ENCODE measurements around the gene RNF150. TPM values are rescaled to one million over a fixed set of nuclear protein-coding genes. Genes with fewer than 3 reads are reported as not detected.
"Not testable (repeated sequence)": the region's sequence is repeated elsewhere in the genome, so short reads cannot be mapped to it uniquely, and the experiment has no call there.

RNF150 gene
- total RNA-seq, 1 experiment from 2014 or later = 4.4 TPM

GRCh38 chr4:140826701-140827027 is 306.6 kb downstream of the RNF150 start:
- Histone ChIP-seq H3K4me1 (ENCODE audit: insufficient read depth, low read length) (no peaks in the 10 kb centered on the region), H3K27me3 (ENCODE audit: insufficient read depth, low read length) (no peaks in the 10 kb centered on the region), H3K27ac (ENCODE audit: insufficient read length, low read depth, low read length) (no peak overlapping the region), H2BK5ac (ENCODE audit: insufficient read length, low read length) (no peak overlapping the region), H4K5ac (ENCODE audit: insufficient read length, low read depth, low read length) (no peak overlapping the region), H3K9me3 (ENCODE audit: control insufficient read depth, low read depth, low read length) (no peaks in the 10 kb centered on the region), H3K4me2 (ENCODE audit: insufficient read depth, insufficient read length, low read length) (no peak overlapping the region), H2BK120ac (ENCODE audit: low read depth, low read length, poor library complexity, severe bottlenecking) (no peak overlapping the region), H3T11ph (ENCODE audit: low read length) (no peak overlapping the region), H3K9ac (ENCODE audit: extremely low read depth, insufficient read length, low read length) (no peak overlapping the region), H3K56ac (ENCODE audit: insufficient read length, low read depth, low read length) (no peak overlapping the region), H3K23me2 (ENCODE audit: insufficient read length, low read depth, low read length, poor library complexity, severe bottlenecking) (no peaks in the 10 kb centered on the region), H3K23ac (ENCODE audit: insufficient read length, low read depth, low read length) (no peak overlapping the region), H3K4ac (ENCODE audit: low read depth, low read length) (no peak overlapping the region), H2AK5ac (ENCODE audit: insufficient read length, low read length) (no peak overlapping the region), H3K79me1 (ENCODE audit: insufficient read depth, low read depth, low read length, poor library complexity, severe bottlenecking) (no peaks in the 10 kb centered on the region), H2BK12ac (ENCODE audit: insufficient read length, low read depth, low read length) (no peak overlapping the region), H4K20me1 (ENCODE audit: control insufficient read depth, insufficient read depth, insufficient read length) (no peaks in the 10 kb centered on the region), H2AFZ (ENCODE audit: low read length) (no peak overlapping the region), H4K91ac (ENCODE audit: insufficient read length, low read depth, low read length) (no peak overlapping the region), H3K79me2 (ENCODE audit: insufficient read depth, low read length) (no peaks in the 10 kb centered on the region), H2BK20ac (ENCODE audit: low read depth, low read length, poor library complexity, severe bottlenecking) (no peak overlapping the region), H3K18ac (ENCODE audit: insufficient read length, low read depth, low read length) (no peak overlapping the region), H4K8ac (replicated peaks; ENCODE audit: insufficient read length, low read depth, low read length) (no peak overlapping the region), H2BK15ac (ENCODE audit: low read depth, low read length) (no peak overlapping the region), H3K14ac (ENCODE audit: insufficient read depth, low read length) (no peak overlapping the region)
- Mint-ChIP-seq H3K27ac (no peak overlapping the region), H3K4me3 (no peak overlapping the region), H3K36me3 (ENCODE audit: insufficient read depth in 1 of 3, low read depth in 3 of 3) (peaks cover 2 to 10% (median 3%) of the 10 kb centered on the region in 3 experiments; a peak in 4 of 7 replicates), H3K9me3 (peaks cover 10 to 18% of the 10 kb centered on the region in 2 experiments; a peak in 3 of 5 replicates), H3K4me1 (peaks cover 8 to 9% of the 10 kb centered on the region in 2 experiments; a peak in 1 of 4 replicates), H3K27me3 (ENCODE audit: low read depth) (peaks cover 13% of the 10 kb centered on the region)
- TF ChIP-seq CTCF (conservative IDR thresholded peaks at IDR 0.05) = no peak
- no peak for DNase-seq
- WGBS (ENCODE audit: extremely low coverage, insufficient read length, low lambda C conversion rate) = no CpG with 5 or more reads among the region's 2 CpGs

GRCh38 chr4:140820520-140820919 is 312.7 kb downstream of the RNF150 start:
- not testable (repeated sequence) for H2AFZ ChIP-seq (ENCODE audit: low read length); H3K36me3 Mint-ChIP-seq (ENCODE audit: insufficient read depth in 1 of 3, low read depth in 3 of 3); H3K23ac ChIP-seq (ENCODE audit: insufficient read length, low read depth, low read length); H3K9ac ChIP-seq (ENCODE audit: extremely low read depth, insufficient read length, low read length); H3K4me3 Mint-ChIP-seq; H3T11ph ChIP-seq (ENCODE audit: low read length); H4K91ac ChIP-seq (ENCODE audit: insufficient read length, low read depth, low read length); H4K8ac ChIP-seq (replicated peaks; ENCODE audit: insufficient read length, low read depth, low read length); H3K14ac ChIP-seq (ENCODE audit: insufficient read depth, low read length); H3K9me3 Mint-ChIP-seq; H2BK120ac ChIP-seq (ENCODE audit: low read depth, low read length, poor library complexity, severe bottlenecking); H2AK5ac ChIP-seq (ENCODE audit: insufficient read length, low read length); H3K4me2 ChIP-seq (ENCODE audit: insufficient read depth, insufficient read length, low read length); H2BK20ac ChIP-seq (ENCODE audit: low read depth, low read length, poor library complexity, severe bottlenecking); H3K9me3 ChIP-seq (ENCODE audit: control insufficient read depth, low read depth, low read length); DNase-seq; H3K18ac ChIP-seq (ENCODE audit: insufficient read length, low read depth, low read length); H3K23me2 ChIP-seq (ENCODE audit: insufficient read length, low read depth, low read length, poor library complexity, severe bottlenecking); H4K5ac ChIP-seq (ENCODE audit: insufficient read length, low read depth, low read length); H3K4me1 ChIP-seq (ENCODE audit: insufficient read depth, low read length); H3K27me3 ChIP-seq (ENCODE audit: insufficient read depth, low read length); H2BK15ac ChIP-seq (ENCODE audit: low read depth, low read length); H2BK5ac ChIP-seq (ENCODE audit: insufficient read length, low read length); H4K20me1 ChIP-seq (ENCODE audit: control insufficient read depth, insufficient read depth, insufficient read length); H2BK12ac ChIP-seq (ENCODE audit: insufficient read length, low read depth, low read length); H3K4ac ChIP-seq (ENCODE audit: low read depth, low read length); H3K27ac ChIP-seq (ENCODE audit: insufficient read length, low read depth, low read length); H3K79me2 ChIP-seq (ENCODE audit: insufficient read depth, low read length); H3K79me1 ChIP-seq (ENCODE audit: insufficient read depth, low read depth, low read length, poor library complexity, severe bottlenecking); H3K27ac Mint-ChIP-seq; H3K56ac ChIP-seq (ENCODE audit: insufficient read length, low read depth, low read length)
- Mint-ChIP-seq H3K27me3 (ENCODE audit: low read depth) (peaks cover 11% of the 10 kb centered on the region), H3K4me1 (peaks cover 17 to 19% of the 10 kb centered on the region in 2 experiments)
- WGBS (ENCODE audit: extremely low coverage, insufficient read length, low lambda C conversion rate) = no CpG with 5 or more reads among the region's 3 CpGs
